Mesenchymal stem cell (in vitro differentiated cells and primary cell): ENCODE measurements around the gene PPP1R1C.

ENCODE experiments used
- DNase-seq: peaks from one replicate; pipeline ENCODE4 v3.0.0-alpha.2; 2013
- H2AFZ ChIP-seq: one replicate; pipeline ENCODE4 v1.6.1; 2013; ENCODE audit warnings: low read depth, mild to moderate bottlenecking, control low read depth, inconsistent platforms, low read length, moderate library complexity
- H2AK5ac ChIP-seq: 2 replicates; pipeline ENCODE4 v1.6.1; 2013; ENCODE audit warnings: low read length, moderate library complexity, mild to moderate bottlenecking, inconsistent platforms; ENCODE audit not compliant: severe bottlenecking
- H2BK120ac ChIP-seq: one replicate; pipeline ENCODE4 v1.6.1; 2013; ENCODE audit warnings: low read depth, mild to moderate bottlenecking, inconsistent platforms, low read length, moderate library complexity
- H2BK12ac ChIP-seq, 2 experiments: one replicate each; pipeline ENCODE4 v1.6.1; 2013; ENCODE audit warnings: inconsistent platforms in 2 of 2, low read length in 2 of 2, mild to moderate bottlenecking in 2 of 2, moderate library complexity in 2 of 2, control low read depth in 1 of 2
- H2BK15ac ChIP-seq: one replicate; pipeline ENCODE4 v1.6.1; 2013; ENCODE audit warnings: mild to moderate bottlenecking, low read depth, inconsistent platforms; ENCODE audit not compliant: poor library complexity, severe bottlenecking
- H2BK5ac ChIP-seq: 2 replicates; pipeline ENCODE4 v1.6.1; 2013; ENCODE audit warnings: low read depth, mild to moderate bottlenecking, low read length, control low read depth, inconsistent platforms; ENCODE audit not compliant: poor library complexity, severe bottlenecking
- H3K14ac ChIP-seq, 2 experiments: one replicate each; pipeline ENCODE4 v1.6.1; 2013; ENCODE audit warnings: inconsistent platforms in 2 of 2, low read length in 2 of 2, control low read depth in 1 of 2, mild to moderate bottlenecking in 1 of 2, moderate library complexity in 1 of 2
- H3K18ac ChIP-seq, 2 experiments: one replicate each; pipeline ENCODE4 v1.6.1; 2013; ENCODE audit warnings: inconsistent platforms in 2 of 2, low read length in 2 of 2, control low read depth in 1 of 2, low read depth in 1 of 2, mild to moderate bottlenecking in 1 of 2
- H3K23ac ChIP-seq, 2 experiments: one replicate each; pipeline ENCODE4 v1.6.1; 2013; ENCODE audit warnings: inconsistent platforms in 2 of 2, low read length in 2 of 2, mild to moderate bottlenecking in 2 of 2, moderate library complexity in 2 of 2, control low read depth in 1 of 2
- H3K27ac ChIP-seq: 2 replicates; pipeline ENCODE4 v1.5.1; 2013; ENCODE audit warnings: mild to moderate bottlenecking, moderate library complexity, low read length, control low read depth, inconsistent platforms; ENCODE audit not compliant: poor library complexity, severe bottlenecking
- H3K27me3 ChIP-seq, 2 experiments: 2 replicates each; pipeline versions ENCODE4 v1.6.1 to v1.7.0; 2013; ENCODE audit warnings: low read length in 2 of 2, mild to moderate bottlenecking in 2 of 2, moderate library complexity in 2 of 2, control low read depth in 1 of 2, inconsistent platforms in 1 of 2; ENCODE audit not compliant: control insufficient read depth in 1 of 2, insufficient read depth in 1 of 2
- H3K36me3 ChIP-seq, 2 experiments: 2 replicates each; pipeline versions ENCODE4 v1.6.1 to v1.7.0; 2013; ENCODE audit warnings: low read length in 2 of 2, control low read depth in 1 of 2, inconsistent platforms in 1 of 2, low read depth in 1 of 2, mild to moderate bottlenecking in 1 of 2; ENCODE audit not compliant: insufficient read depth in 2 of 2, control insufficient read depth in 1 of 2
- H3K4ac ChIP-seq, 2 experiments: one replicate each; pipeline ENCODE4 v1.6.1; 2013; ENCODE audit warnings: inconsistent platforms in 2 of 2, low read length in 2 of 2, mild to moderate bottlenecking in 2 of 2, moderate library complexity in 2 of 2, control low read depth in 1 of 2, low read depth in 1 of 2
- H3K4me1 ChIP-seq: 2 replicates; pipeline ENCODE4 v1.6.1; 2013; ENCODE audit warnings: low read depth, low read length, control low read depth; ENCODE audit not compliant: control insufficient read depth, insufficient read depth
- H3K4me2 ChIP-seq: 2 replicates; pipeline ENCODE4 v1.6.1; 2013; ENCODE audit warnings: low read length, mild to moderate bottlenecking, inconsistent platforms; ENCODE audit not compliant: poor library complexity, severe bottlenecking
- H3K4me3 ChIP-seq, 2 experiments: 2 replicates each; pipeline versions ENCODE4 v1.5.1 to v1.7.0; 2013; ENCODE audit warnings: low read length in 2 of 2, mild to moderate bottlenecking in 2 of 2, control low read depth in 1 of 2, low read depth in 1 of 2; ENCODE audit not compliant: insufficient read depth in 1 of 2
- H3K79me1 ChIP-seq: replicated peaks from 2 replicates; pipeline ENCODE4 v1.6.1; 2013; ENCODE audit warnings: mild to moderate bottlenecking, control low read depth, low read length, inconsistent platforms; ENCODE audit not compliant: poor library complexity, severe bottlenecking
- H3K9ac ChIP-seq: 2 replicates; pipeline ENCODE4 v1.7.0; 2013; ENCODE audit warnings: mild to moderate bottlenecking, low read length, moderate library complexity
- H3K9me3 ChIP-seq: 2 replicates; pipeline ENCODE4 v1.7.0; 2013; ENCODE audit warnings: mild to moderate bottlenecking, low read length; ENCODE audit not compliant: control insufficient read depth
- H4K8ac ChIP-seq: one replicate; pipeline ENCODE4 v1.6.1; 2013; ENCODE audit warnings: inconsistent platforms, mild to moderate bottlenecking, low read length, moderate library complexity
- H4K91ac ChIP-seq: one replicate; pipeline ENCODE4 v1.6.1; 2013; ENCODE audit warnings: mild to moderate bottlenecking, low read length, inconsistent platforms
- WGBS: methylation state at CpG from one replicate; pipeline ENCODE4 v1.1.7; 2013; ENCODE audit warnings: mixed read lengths; 5-methylcytosine and 5-hydroxymethylcytosine counted together

Gene PPP1R1C

DNA sequence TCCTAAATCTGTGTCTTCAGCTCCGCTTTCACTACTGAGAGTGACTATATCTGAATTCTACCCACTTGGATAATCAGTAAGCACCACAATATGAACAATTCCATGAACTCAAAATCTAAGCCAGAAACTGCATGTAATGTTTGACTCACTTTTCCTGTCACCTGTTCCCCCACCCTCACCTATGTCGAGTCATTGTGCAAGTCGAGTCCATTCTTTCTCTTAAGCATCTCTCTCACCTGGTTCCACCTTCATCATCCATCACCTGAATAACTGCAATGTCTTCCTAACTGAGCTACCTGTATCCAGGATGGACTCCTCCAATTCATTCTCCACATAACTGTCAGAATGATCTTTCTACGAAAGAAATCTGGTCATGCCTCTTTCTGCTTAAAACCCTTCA, 58.2 kb downstream of the PPP1R1C start:
- Histone ChIP-seq H3K4ac (no peak overlapping the region), H2AFZ (no peak overlapping the region), H4K91ac (no peak overlapping the region), H3K36me3 (no peaks in the 10 kb centered on the region), H4K8ac (no peak overlapping the region), H3K4me2 (no peak overlapping the region), H3K27ac (no peak overlapping the region), H2BK12ac (no peak overlapping the region), H2AK5ac (no peak overlapping the region), H2BK15ac (no peak overlapping the region), H3K9me3 (no peaks in the 10 kb centered on the region), H3K79me1 (no peaks in the 10 kb centered on the region), H2BK5ac (no peak overlapping the region), H3K23ac (no peak overlapping the region), H3K27me3 (no peaks in the 10 kb centered on the region), H3K4me3 (no peak overlapping the region), H3K9ac (no peak overlapping the region), H3K18ac (no peak overlapping the region), H3K14ac (no peak overlapping the region), H3K4me1 (no peaks in the 10 kb centered on the region), H2BK120ac (no peak overlapping the region)
- 95% methylated on average over 4 of the region's 4 CpGs for WGBS
- DNase-seq = no peak

DNA sequence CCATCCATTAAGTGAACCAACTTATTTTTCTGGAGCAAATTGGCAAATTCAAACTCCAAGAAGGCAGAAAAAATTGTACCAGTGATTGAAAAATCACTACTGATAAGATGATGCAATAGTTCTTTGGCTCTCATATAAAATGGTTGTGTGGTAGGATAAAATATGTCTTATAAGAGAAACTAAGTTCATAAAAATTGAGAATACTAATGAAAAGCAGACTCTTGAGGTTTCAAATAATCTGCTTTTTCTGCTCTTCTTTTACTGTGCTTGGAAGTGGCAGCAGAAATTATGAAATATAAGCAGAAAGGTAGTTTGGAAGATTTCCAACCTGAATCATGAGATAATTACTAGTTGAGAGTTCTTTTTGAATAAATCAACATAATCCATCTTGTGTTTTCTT, 61.9 kb downstream of the PPP1R1C start:
- Histone ChIP-seq H3K4me1 (no peaks in the 10 kb centered on the region), H4K8ac (no peak overlapping the region), H3K4ac (no peak overlapping the region), H3K79me1 (no peaks in the 10 kb centered on the region), H3K18ac (no peak overlapping the region), H4K91ac (no peak overlapping the region), H3K27ac (no peak overlapping the region), H3K23ac (no peak overlapping the region), H3K14ac (no peak overlapping the region), H2BK12ac (no peak overlapping the region), H3K36me3 (no peaks in the 10 kb centered on the region), H3K4me2 (no peak overlapping the region), H2AFZ (no peak overlapping the region), H3K9me3 (no peaks in the 10 kb centered on the region), H3K27me3 (no peaks in the 10 kb centered on the region), H3K9ac (no peak overlapping the region), H2BK5ac (no peak overlapping the region), H2BK15ac (no peak overlapping the region), H3K4me3 (no peak overlapping the region), H2AK5ac (no peak overlapping the region), H2BK120ac (no peak overlapping the region)
- DNase-seq = no peak

DNA sequence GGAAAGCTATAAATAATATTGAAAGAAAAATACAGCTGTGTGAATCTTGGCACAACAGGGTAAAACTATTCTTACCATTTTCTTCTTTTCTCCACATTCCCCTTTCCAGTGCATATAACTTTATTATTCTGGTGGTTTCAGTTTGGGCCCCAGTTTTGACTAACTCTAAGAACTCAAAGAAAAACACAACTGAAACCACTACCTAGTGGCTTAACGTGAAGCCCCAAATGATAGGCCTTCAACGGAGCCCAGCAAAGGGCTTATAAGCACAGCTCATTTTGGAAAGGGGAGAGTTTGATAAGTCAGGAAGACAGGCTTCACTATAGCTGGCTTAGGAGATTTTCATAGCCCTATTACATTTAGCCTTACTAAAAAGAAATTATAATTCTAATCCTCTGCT, 62.4 kb downstream of the PPP1R1C start:
- Histone ChIP-seq H3K4me2 (no peak overlapping the region), H2BK12ac (no peak overlapping the region), H3K27me3 (no peaks in the 10 kb centered on the region), H4K91ac (no peak overlapping the region), H2BK15ac (no peak overlapping the region), H2BK120ac (no peak overlapping the region), H3K4me1 (no peaks in the 10 kb centered on the region), H3K4ac (no peak overlapping the region), H2BK5ac (no peak overlapping the region), H2AK5ac (no peak overlapping the region), H3K23ac (no peak overlapping the region), H3K4me3 (no peak overlapping the region), H3K9me3 (no peaks in the 10 kb centered on the region), H3K9ac (no peak overlapping the region), H2AFZ (no peak overlapping the region), H3K14ac (no peak overlapping the region), H4K8ac (no peak overlapping the region), H3K79me1 (no peaks in the 10 kb centered on the region), H3K18ac (no peak overlapping the region), H3K27ac (no peak overlapping the region), H3K36me3 (no peaks in the 10 kb centered on the region)
- DNase-seq = no peak
- WGBS = no CpG with 5 or more reads among the region's 2 CpGs

DNA sequence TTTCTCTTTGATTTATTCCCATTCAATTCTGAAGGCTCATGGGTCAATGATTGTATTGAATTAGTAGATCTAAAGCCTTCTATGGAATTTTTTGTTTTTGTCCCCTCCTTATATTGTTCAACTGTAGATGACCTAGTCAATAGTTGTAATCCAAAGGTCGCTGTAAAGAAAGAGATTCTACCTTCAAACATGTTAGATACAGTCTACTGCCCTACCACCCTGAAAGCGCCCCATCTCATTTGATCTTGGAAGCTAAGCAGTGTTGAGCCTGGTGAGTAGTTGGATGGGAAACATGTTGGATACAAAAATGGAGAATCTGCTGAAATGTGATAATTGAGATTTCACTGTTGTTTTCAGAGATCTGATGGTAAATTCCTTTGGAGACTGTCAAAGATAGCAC, 63.0 kb downstream of the PPP1R1C start:
- H3K4ac ChIP-seq = no peak overlapping the region
- no peaks in the 10 kb centered on the region for H3K27me3 ChIP-seq
- no peak overlapping the region for H2BK12ac ChIP-seq
- no peaks in the 10 kb centered on the region for H3K9me3 ChIP-seq
- H4K91ac ChIP-seq = no peak overlapping the region
- no peak overlapping the region for H3K4me2 ChIP-seq
- H2AFZ ChIP-seq = no peak overlapping the region
- no peak overlapping the region for H3K27ac ChIP-seq
- H2BK15ac ChIP-seq = no peak overlapping the region
- no peak overlapping the region for H3K23ac ChIP-seq
- no peaks in the 10 kb centered on the region for H3K36me3 ChIP-seq
- H3K9ac ChIP-seq = no peak overlapping the region
- no peak overlapping the region for H2BK5ac ChIP-seq
- H2AK5ac ChIP-seq = no peak overlapping the region
- H3K79me1 ChIP-seq = no peaks in the 10 kb centered on the region
- H3K18ac ChIP-seq = no peak overlapping the region
- H3K4me3 ChIP-seq = no peak overlapping the region
- no peak overlapping the region for H2BK120ac ChIP-seq
- 100% methylated on average over 1 of the region's 2 CpGs for WGBS
- no peak for DNase-seq
- H4K8ac ChIP-seq = no peak overlapping the region
- H3K4me1 ChIP-seq = no peaks in the 10 kb centered on the region
- no peak overlapping the region for H3K14ac ChIP-seq
